Nephron progenitor cell (in vitro differentiated cells): ENCODE results near the gene NTRK2.

Experiments
- DNase-seq: peaks from one replicate; pipeline ENCODE4 v3.0.0; 2021
- H3K27ac Mint-ChIP-seq: 2 replicates; pipeline ENCODE4 v1.8.0; 2021; ENCODE audit warnings: mild to moderate bottlenecking, moderate library complexity, mixed read lengths
- H3K27me3 Mint-ChIP-seq: 2 replicates; pipeline ENCODE4 v1.8.0; 2021; ENCODE audit warnings: mild to moderate bottlenecking, low read depth, mixed read lengths; ENCODE audit not compliant: poor library complexity
- H3K36me3 Mint-ChIP-seq: 2 replicates; pipeline ENCODE4 v1.8.0; 2021; ENCODE audit warnings: low read depth, mixed read lengths
- H3K4me1 Mint-ChIP-seq: 2 replicates; pipeline ENCODE4 v1.8.0; 2021; ENCODE audit warnings: mixed read lengths
- H3K4me3 Mint-ChIP-seq: 2 replicates; pipeline ENCODE4 v1.8.0; 2021; ENCODE audit warnings: mild to moderate bottlenecking, moderate library complexity, mixed read lengths
- H3K9me3 Mint-ChIP-seq: 2 replicates; pipeline ENCODE4 v1.8.0; 2021; ENCODE audit warnings: mild to moderate bottlenecking, moderate library complexity, mixed read lengths
- TF ChIP-seq, protein P1 (sequence below): fragments of 200-600 bp; sonication (generic); IDR thresholded peaks from 2 replicates; pipeline ENCODE4 v1.5.0; 2021; ENCODE audit warnings: antibody characterized with exemption

NTRK2 gene

DNA sequence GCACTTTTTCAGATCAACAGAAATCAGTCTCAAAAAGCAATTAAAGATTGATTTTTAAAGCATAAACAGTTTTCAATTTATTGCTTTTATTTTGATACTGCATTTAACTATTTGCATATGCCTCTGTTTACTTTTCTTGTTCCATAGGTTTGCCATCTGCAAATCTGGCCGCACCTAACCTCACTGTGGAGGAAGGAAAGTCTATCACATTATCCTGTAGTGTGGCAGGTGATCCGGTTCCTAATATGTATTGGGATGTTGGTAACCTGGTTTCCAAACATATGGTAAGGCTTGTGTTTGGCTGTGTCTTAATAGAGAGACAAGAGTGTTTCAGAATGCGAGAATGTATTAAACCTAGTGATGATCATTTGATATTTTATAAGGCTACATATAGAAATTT, 53.9 kb downstream of the NTRK2 start:
- no peaks in the 10 kb centered on the region for H3K9me3 Mint-ChIP-seq
- TF ChIP-seq, protein P1, sequence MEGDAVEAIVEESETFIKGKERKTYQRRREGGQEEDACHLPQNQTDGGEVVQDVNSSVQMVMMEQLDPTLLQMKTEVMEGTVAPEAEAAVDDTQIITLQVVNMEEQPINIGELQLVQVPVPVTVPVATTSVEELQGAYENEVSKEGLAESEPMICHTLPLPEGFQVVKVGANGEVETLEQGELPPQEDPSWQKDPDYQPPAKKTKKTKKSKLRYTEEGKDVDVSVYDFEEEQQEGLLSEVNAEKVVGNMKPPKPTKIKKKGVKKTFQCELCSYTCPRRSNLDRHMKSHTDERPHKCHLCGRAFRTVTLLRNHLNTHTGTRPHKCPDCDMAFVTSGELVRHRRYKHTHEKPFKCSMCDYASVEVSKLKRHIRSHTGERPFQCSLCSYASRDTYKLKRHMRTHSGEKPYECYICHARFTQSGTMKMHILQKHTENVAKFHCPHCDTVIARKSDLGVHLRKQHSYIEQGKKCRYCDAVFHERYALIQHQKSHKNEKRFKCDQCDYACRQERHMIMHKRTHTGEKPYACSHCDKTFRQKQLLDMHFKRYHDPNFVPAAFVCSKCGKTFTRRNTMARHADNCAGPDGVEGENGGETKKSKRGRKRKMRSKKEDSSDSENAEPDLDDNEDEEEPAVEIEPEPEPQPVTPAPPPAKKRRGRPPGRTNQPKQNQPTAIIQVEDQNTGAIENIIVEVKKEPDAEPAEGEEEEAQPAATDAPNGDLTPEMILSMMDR = no peak

DNA sequence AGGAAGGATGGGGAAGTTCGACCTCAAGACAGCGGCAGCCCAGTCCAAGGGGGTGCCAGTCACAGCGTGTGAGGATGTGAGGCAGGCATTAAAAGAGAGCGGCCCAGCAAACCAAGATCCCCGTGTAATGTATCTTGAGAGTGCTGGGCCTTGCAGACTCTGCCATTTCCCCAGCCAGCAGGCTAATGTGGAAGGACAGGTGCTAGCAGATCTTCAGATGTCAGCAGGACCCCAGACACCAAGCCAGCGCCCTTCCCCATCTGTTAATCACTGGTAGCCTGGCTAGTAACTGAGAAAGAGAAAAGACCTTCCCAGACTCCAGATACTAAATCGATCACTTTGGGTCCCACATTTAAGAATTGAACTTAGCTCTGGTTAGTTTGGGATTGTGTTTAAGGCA, 62.2 kb downstream of the NTRK2 start:
- TF ChIP-seq, protein P1 = no peak
- DNase-seq = no peak
- no peaks in the 10 kb centered on the region for H3K27me3 Mint-ChIP-seq
- no peak overlapping the region for H3K4me3 Mint-ChIP-seq
- peaks cover 39% of the 10 kb centered on the region for H3K36me3 Mint-ChIP-seq
- no peak overlapping the region for H3K27ac Mint-ChIP-seq
- H3K4me1 Mint-ChIP-seq = peaks cover 17% of the 10 kb centered on the region
- H3K9me3 Mint-ChIP-seq = no peaks in the 10 kb centered on the region

More for the DNA sequence above, 53.9 kb downstream of the NTRK2 start:
- no peak overlapping the region for H3K27ac Mint-ChIP-seq
- no peak overlapping the region for H3K4me3 Mint-ChIP-seq
- peaks cover 7% of the 10 kb centered on the region for H3K27me3 Mint-ChIP-seq
- H3K4me1 Mint-ChIP-seq = no peaks in the 10 kb centered on the region
- DNase-seq = no peak
- H3K36me3 Mint-ChIP-seq = peaks cover 24% of the 10 kb centered on the region

DNA sequence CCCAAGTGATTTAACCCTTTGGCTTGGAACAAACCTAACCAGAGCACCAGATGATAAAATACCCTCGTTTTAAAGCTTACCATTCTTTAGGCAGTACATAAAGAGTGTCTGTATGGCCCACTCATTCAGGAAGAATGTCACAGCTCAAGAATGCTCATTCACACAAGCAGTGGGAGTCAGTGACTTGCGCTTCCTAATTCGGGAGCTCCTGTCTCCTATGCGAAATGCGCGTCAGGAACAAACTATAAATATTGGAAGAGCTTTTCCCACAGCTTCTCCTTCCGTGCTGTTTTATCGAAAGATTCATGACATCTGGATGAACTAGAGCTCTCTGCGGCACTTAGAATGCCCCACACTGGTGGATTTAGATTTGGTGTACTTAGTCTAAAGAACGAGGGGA, 66.6 kb downstream of the NTRK2 start:
- H3K4me1 Mint-ChIP-seq = peaks cover 6% of the 10 kb centered on the region
- TF ChIP-seq, protein P1 = no peak
- DNase-seq = no peak
- no peak overlapping the region for H3K4me3 Mint-ChIP-seq
- H3K27me3 Mint-ChIP-seq = no peaks in the 10 kb centered on the region
- H3K9me3 Mint-ChIP-seq = no peaks in the 10 kb centered on the region
- peak overlapping the region; percentile 39 for H3K27ac Mint-ChIP-seq
- H3K36me3 Mint-ChIP-seq = peaks cover 29% of the 10 kb centered on the region

DNA sequence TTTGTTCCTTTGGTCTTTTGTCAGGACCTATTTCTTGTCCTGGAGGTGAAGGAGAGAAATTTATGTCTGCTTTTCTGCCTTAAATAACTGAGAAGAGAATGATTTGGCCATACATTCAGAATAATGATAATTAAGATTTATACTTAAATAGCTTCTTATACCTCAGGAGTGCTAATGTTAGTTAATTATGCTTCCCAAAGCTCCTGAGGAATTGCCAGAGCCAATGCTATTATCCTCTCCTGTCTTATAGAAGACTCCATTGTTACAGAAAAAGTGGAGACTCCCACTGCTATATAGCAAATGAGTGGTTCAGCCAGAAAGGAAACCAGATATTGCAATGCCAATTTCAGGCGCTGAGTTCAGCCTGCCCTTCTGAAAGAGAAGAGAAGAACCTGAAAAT, 67.0 kb downstream of the NTRK2 start:
- no peak overlapping the region for H3K27ac Mint-ChIP-seq
- H3K36me3 Mint-ChIP-seq = peaks cover 28% of the 10 kb centered on the region
- DNase-seq = no peak
- H3K27me3 Mint-ChIP-seq = no peaks in the 10 kb centered on the region
- H3K4me1 Mint-ChIP-seq = peaks cover 6% of the 10 kb centered on the region
- H3K9me3 Mint-ChIP-seq = no peaks in the 10 kb centered on the region
- TF ChIP-seq, protein P1 = no peak
- no peak overlapping the region for H3K4me3 Mint-ChIP-seq

DNA sequence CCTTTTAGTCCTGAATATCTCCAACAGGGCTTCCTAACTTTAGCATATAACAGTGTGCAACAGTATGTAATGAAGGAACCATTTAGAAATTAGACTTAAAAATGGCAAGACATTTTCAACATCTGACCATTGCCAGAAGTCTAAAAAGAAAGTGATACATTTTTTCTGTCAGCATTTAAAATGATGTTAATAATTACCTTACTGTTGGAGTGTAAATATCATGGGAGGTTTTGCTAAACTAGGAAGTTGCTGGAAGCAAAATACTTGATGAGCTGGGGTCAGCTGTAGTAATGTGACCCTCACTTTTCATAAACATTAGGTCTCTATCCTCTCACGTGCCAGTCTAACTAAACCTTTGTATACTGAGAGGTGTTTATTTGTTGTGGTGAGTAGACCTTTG, 68.8 kb downstream of the NTRK2 start:
- Mint-ChIP-seq H3K4me1 (peaks cover 6% of the 10 kb centered on the region), H3K36me3 (peaks cover 20% of the 10 kb centered on the region), H3K4me3 (no peak overlapping the region), H3K27me3 (no peaks in the 10 kb centered on the region), H3K27ac (peak overlapping the region; percentile 13), H3K9me3 (no peaks in the 10 kb centered on the region)
- DNase-seq = no peak
- TF ChIP-seq, protein P1 = no peak

DNA sequence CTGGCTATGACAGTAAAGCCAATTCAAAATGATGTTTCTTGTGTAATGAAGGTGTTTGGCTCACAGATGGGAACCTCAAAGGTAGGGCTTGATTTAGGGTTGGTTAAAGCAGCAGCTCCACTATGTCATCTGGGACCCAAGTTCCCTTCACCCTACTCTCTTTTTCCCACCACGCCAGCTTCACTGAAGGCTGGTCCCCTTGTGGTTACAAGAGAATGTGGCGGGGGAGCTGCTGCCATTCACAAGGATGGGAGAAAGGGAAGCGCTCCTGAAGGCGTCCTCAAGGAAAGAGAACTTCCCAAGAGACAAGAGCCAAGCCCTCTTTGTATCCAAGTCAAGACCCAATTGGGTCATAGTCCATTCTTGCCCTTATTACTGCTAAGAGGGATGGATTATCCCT, 72.7 kb downstream of the NTRK2 start:
- H3K9me3 Mint-ChIP-seq = no peaks in the 10 kb centered on the region
- H3K36me3 Mint-ChIP-seq = peaks cover 10% of the 10 kb centered on the region
- no peaks in the 10 kb centered on the region for H3K27me3 Mint-ChIP-seq
- H3K4me3 Mint-ChIP-seq = no peak overlapping the region
- TF ChIP-seq, protein P1 = no peak
- no peak for DNase-seq
- no peak overlapping the region for H3K27ac Mint-ChIP-seq
- H3K4me1 Mint-ChIP-seq = no peaks in the 10 kb centered on the region
